Stimulated activated naive CD4-positive, alpha-beta T cell (primary cell): ENCODE measurements around the gene GREB1.

Source experiments
- DNase-seq, 6 experiments: peaks; one replicate each; lab custom pipeline; 2025; lab: John Stamatoyannopoulos, UW

GREB1 gene

GRCh38 chr2:11533278-11534070 lies at the start of gene GREB1:
Gene GREB1, plus strand, starts transcription at chr2:11534045. Its CDS starts 22,570 bp downstream, at chr2:11556615.
- no peak for DNase-seq

GRCh38 chr2:11488809-11489208 lies 45.0 kb upstream of the GREB1 start:
- DNase-seq: no peak

GRCh38 chr2:11490194-11490593 lies 43.7 kb upstream of the GREB1 start:
- no peak for DNase-seq

DNA sequence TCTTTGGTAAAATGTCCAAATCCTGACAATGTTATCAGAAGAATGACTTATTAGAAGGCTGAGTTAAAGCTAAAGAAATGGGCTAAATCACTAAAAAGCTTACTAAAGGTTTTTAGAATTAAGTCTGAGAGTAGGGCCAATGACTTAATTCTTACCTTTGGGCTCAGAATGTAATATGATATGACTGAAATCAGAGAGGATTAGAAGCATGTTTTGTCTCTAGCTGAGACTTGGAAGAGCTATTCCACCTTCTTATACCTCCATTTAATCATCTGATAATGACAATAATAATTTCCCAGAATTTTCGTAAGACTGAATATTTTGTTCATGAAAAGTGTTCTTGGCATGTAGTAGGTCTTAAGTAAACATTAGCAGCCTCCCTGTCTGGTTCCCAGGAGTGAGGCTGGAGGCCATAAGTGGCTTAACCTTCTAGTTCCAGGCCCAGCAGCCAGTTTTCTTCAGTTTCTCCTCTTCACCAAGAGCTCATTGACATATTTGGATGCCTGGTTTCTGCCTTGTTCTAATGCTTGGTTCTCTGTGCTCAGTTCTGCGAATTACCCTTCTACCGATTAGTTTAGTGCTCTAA lies 42.4 kb upstream of the GREB1 start:
- no peak for DNase-seq

DNA sequence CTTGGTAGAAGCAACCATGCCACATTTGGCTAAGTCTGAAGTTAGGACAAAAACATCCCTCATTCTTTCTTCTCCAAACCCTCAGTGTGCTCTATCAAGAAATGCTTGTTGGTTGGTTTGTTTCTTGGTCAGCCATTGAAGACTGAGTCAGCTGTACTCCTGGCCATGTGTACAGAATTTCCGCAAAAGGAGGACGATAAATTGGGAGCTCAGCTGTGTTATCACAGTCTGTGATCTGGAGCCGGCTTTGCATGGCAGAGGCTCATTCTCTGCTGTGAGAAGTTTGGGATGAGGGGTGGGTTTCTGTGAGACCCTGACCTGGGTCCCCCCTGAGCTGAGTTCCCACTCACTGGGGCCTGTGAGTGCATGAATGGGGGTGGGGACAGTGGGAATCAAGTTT lies 41.6 kb upstream of the GREB1 start:
- DNase-seq: no peak

DNA sequence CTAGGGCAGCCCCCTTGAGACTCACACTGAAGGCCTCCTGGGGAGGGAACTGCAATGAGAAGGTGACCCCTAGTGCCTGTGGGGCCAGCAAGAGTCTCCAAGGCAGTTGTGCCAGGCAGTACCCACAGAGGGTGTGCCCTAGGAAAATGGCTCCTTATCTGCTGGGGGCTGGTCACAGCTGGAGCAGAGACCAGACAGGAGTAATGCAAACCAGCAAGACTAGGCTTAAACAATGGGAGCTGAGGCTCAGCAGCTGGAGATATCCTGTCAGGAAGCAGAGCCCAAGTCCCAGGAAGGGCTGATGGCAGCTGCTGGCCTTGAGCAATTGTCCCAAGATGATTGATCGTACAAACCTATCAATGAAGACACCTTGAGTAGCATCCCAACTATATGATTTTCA lies 41.1 kb upstream of the GREB1 start:
- no peak for DNase-seq

- no peak for DNase-seq
Observed at GRCh38 chr2:11493282-11493681, 40.6 kb upstream of the GREB1 start.

- DNase-seq: no peak
Observed at GRCh38 chr2:11494310-11494709, 39.5 kb upstream of the GREB1 start.

DNA sequence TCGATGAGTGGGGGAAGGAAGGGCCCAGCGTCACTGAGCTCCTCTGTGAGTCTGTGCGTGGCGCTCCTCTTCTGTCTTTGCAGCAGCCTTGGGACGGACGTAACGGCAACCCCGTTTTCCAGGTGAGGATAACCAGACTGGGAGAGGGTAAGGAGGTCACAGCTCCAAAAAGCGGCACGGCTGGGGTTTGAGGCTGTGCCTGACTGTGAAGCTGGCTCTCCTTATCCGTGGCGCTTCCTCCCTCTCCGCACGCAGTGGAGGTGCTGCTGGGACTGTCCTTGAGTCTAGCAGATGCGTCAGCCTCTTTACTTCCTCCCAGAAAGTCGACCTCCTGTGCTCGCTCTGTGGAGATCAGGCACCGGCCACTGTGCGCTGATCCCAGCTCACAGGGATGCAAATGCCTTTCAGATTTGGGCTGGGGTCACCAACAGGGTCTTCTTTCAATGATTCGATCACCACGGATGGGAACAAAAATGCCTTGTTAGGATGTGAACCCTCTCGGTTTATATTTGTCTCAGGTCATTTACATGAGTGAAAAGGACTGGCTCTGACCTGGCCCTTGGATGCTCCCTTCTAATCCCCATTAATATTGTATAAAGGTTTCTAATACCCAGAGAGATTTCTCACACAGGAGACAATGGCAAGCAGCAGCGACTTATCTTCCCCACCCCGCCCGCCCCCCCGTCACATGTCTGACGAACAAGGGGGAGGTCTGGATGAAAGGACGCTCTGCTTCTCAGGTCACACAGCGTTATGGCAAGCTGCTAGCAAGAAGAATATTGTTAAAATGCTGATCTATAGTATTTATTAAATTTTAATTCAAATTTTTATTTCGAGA lies 37.8 kb upstream of the GREB1 start:
- no peak for DNase-seq

GRCh38 chr2:11498543-11499034 lies 35.3 kb upstream of the GREB1 start:
- no peak for DNase-seq

GRCh38 chr2:11499081-11499743 lies 34.6 kb upstream of the GREB1 start:
- DNase-seq: no peak

DNA sequence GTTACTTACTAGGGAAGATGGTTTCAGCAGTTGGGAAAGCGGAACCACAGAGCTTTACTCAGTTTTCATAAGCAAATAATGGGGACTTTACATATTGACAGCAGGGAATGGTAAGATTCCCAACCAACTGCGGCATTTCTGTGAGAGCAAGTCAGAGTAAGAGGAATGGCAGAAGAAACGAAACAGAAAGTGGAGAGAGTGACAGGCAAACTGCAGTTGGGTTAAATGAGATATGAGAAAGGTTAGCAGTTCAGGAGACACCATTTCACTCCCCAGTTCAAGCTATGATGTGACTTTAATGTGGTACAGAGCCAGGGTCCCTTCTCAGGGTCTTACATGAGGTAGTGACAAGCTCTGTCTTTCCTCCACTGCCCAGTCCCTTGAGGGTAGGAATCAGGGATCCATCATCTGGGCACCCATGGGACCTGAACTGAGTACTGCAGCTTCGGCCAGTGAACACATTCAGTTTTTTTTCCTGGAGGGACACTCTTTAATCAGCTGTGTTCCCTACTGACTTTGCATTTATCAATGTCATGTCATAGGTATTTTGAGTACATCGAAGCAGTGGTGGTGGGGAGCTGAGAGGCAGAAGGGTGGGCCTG lies 33.0 kb upstream of the GREB1 start:
- DNase-seq: no peak

DNA sequence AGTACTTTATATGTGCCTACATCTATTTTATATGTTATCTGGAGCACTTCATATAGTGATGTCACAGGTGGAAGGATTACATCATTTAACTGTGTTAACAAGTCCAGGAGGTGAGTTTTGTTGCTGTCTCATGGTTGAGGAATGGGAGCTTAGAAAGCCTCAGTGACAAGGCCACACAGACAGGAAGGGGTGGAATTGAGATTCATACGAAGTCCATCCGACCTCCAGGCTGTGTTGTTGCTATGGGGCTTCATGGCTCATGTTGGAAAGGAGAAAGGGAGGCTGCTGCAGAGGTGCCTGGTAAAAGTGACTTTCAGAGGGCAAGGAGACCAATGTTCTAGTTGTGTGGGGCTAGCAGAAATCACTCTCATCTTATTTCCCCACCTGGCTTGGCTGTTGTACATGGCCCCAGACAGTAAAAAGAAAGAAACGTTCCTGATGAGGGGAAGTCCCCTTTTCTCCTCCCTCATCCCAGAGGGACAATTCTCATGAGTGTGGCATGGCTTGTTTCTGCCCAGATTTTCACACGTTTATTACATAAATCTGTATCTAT lies 31.0 kb upstream of the GREB1 start:
- no peak for DNase-seq

DNA sequence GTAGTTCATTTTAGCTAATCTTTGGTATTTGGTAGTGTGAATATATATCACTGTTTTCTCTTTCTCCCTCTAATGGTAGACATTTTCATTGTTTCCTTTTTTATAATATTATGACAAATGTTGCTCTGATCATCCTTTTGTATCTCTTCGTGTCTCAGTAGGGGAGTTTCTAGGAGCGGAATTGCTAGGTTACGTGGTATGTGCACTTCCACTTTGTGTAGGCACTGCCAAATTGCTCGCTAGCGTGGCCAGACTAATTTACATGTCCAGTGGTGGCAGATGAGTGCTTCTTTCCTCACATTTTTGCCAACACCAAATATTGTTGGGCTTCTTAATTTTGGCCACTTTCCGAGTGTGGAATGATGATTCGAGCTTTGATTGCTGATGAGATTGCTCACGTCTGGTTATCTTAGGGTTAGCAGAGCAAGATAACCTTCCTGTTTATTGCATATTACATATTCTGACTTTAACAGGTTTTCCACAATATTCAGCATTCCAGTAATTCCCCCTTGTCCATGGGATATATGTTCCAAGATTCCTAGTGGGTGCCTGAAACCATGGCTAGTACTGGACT lies 30.4 kb upstream of the GREB1 start:
- no peak for DNase-seq

- DNase-seq: no peak
Observed at GRCh38 chr2:11505652-11506610, 27.9 kb upstream of the GREB1 start.

DNA sequence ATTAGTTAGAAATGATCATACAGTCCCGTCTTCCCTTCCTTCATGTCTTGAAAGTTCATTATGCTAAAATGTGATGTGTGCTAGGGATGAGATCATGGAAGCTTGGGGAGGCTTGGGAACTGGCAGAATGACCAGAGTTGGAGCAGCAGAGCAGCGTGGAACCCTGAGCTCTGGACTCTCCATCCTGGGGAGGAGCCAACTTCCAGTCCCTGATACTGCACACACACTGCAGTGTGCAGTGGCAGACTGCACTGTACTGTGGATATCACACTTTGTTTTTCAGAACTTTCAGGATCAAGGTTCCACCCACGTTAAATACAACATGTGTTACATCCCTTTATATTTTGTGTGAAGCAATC lies 27.3 kb upstream of the GREB1 start:
- DNase-seq: no peak

DNA sequence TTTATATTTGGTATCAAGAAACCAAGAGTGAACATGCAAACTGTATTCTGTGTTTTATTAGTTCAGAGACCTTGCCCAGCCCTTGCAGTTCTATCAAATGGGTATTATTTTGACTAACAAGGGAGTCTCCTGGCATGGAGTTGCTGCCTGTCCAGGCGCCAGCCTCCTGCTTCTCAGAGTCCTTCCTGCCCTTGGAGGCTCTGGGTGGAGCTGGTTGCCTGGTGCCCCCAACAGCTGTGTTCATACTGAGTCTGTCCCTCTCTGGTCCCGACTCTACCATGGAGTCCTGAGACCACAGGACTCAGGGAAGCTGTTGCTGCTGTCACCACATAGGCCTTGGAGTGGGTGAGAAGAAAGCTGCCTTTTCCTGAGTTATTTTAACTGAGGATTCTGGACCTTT lies 26.3 kb upstream of the GREB1 start:
- no peak for DNase-seq

DNA sequence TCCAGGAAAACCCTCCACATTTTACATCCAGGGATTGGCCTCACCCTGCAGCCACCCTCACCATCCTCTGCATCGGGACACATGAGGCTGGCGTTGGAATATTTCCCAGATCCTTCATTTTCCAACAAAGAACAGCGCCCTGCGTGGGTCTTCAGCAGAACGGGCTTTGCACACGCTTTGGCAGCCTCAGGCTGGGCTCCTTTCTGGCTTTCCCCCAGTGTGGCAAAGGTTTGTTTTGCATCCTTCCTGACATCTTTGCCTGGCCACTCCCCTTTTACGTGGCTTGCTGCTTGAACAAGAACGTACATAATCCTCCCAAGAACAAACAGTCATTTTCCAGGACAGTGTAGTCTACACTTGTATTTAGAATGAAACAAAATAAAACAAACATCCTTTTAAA lies 25.6 kb upstream of the GREB1 start:
- DNase-seq: no peak

GRCh38 chr2:11509657-11510360 lies 24.0 kb upstream of the GREB1 start:
- DNase-seq: no peak
